GM12878 (cell line): Measurements from ENCODE around the gene UBAC2. TPM values are rescaled to one million over a fixed set of nuclear protein-coding genes. Genes with fewer than 3 reads are reported as not detected.

Source experiments
- BACH1 ChIP-seq: fragments of 450-650 bp; IDR thresholded peaks from 2 replicates; pipeline ENCODE4 v1.6.1; 2017; ENCODE audit warnings: mild to moderate bottlenecking, borderline replicate concordance
- DPF2 ChIP-seq: fragments of 450-650 bp; IDR thresholded peaks from 2 replicates; pipeline ENCODE4 v1.6.1; 2017; ENCODE audit warnings: mild to moderate bottlenecking
- HDAC6 ChIP-seq: fragments of 200-600 bp; sonication (generic); IDR thresholded peaks from one replicate; pipeline ENCODE4 v1.8.0; 2017; ENCODE audit warnings: antibody characterized with exemption; ENCODE audit not compliant: unreplicated experiment
- IRF4 ChIP-seq: IDR thresholded peaks from 2 replicates; pipeline ENCODE4 v1.6.1; 2011; ENCODE audit warnings: low read depth, low read length
- MEF2A ChIP-seq: IDR thresholded peaks from 2 replicates; pipeline ENCODE4 v1.6.1; 2011; ENCODE audit warnings: low read depth, mild to moderate bottlenecking, low read length, moderate library complexity; ENCODE audit not compliant: insufficient read depth
- MEF2B ChIP-seq: fragments of 450-650 bp; IDR thresholded peaks from 2 replicates; pipeline ENCODE4 v1.6.1; 2018; ENCODE audit warnings: mild to moderate bottlenecking, moderate library complexity; ENCODE audit not compliant: partially characterized antibody, poor library complexity, severe bottlenecking
- MTA2 ChIP-seq: fragments of 450-650 bp; IDR thresholded peaks from 2 replicates; pipeline ENCODE4 v1.6.1; 2016; ENCODE audit warnings: low read depth, mild to moderate bottlenecking, moderate library complexity
- MTA3 ChIP-seq: IDR thresholded peaks from 2 replicates; pipeline ENCODE4 v1.6.1; 2012; ENCODE audit warnings: low read length, inconsistent platforms, borderline replicate concordance
- NBN ChIP-seq: fragments of 450-650 bp; IDR thresholded peaks from 2 replicates; pipeline ENCODE4 v1.6.1; 2016
- NFIC ChIP-seq: IDR thresholded peaks from 2 replicates; pipeline ENCODE4 v1.6.1; 2012; ENCODE audit warnings: low read depth, mild to moderate bottlenecking, inconsistent platforms, low read length, moderate library complexity
- NFYB ChIP-seq: IDR thresholded peaks from 2 replicates; pipeline ENCODE4 v1.6.1; 2011; ENCODE audit warnings: low read depth, mild to moderate bottlenecking, low read length, improper control_type of control experiment, moderate library complexity; ENCODE audit not compliant: insufficient read depth
- RCOR1 ChIP-seq: conservative IDR thresholded peaks from 2 replicates; pipeline ENCODE4 v1.6.1; 2012; ENCODE audit warnings: low read depth, low read length, improper control_type of control experiment
- REST ChIP-seq: IDR thresholded peaks from 2 replicates; pipeline ENCODE4 v1.6.1; 2012; ENCODE audit warnings: mild to moderate bottlenecking, low read depth, low read length
- RUNX3 ChIP-seq: IDR thresholded peaks from 2 replicates; pipeline ENCODE4 v1.6.1; 2012; ENCODE audit warnings: low read length, inconsistent platforms
- SRF ChIP-seq, 2 experiments: IDR thresholded peaks; 2 replicates each; pipeline ENCODE4 v1.6.1; 2011; ENCODE audit warnings: low read depth in 2 of 2, low read length in 2 of 2, mild to moderate bottlenecking in 1 of 2, moderate library complexity in 1 of 2
- TAF1 ChIP-seq: IDR thresholded peaks from 2 replicates; pipeline ENCODE4 v1.6.1; 2011; ENCODE audit warnings: mild to moderate bottlenecking, low read depth, low read length, borderline replicate concordance
- ZBED1 ChIP-seq: IDR thresholded peaks from 2 replicates; pipeline ENCODE4 v1.6.1; 2016; ENCODE audit warnings: borderline replicate concordance
- polyA plus RNA-seq, 11 experiments: library from polyadenylated mRNA; depleted of rRNA in 4 of 11; unstranded in 6 of 11; stranded (reverse) in 5 of 11; fragments of >200 nt; fragmentation: Nextera tagmentation in 4 of 11; fragmentation: Illumina TruSeq in 1 of 11; extraction: Ambion mirVana in 4 of 11; extraction: Trizol in 1 of 11; gene quantifications; 1 replicate in 1 of 11; 2 replicates in 10 of 11; pipeline versions ENCODE4 v1.2.1 to v1.2.3, GENCODE V29; 2011 to 2016; ENCODE audit warnings: inconsistent platforms in 2 of 11, missing spikeins in 2 of 11, low read depth in 1 of 11
- total RNA-seq, 4 experiments: library from RNA; depleted of rRNA in 3 of 4; stranded (reverse); fragments of >200 nt in 3 of 4; fragmentation: Illumina TruSeq in 1 of 4; extraction: Trizol in 1 of 4; gene quantifications; 2 replicates each; pipeline versions ENCODE4 v1.2.1 to v1.2.3, GENCODE V29; 2013 to 2021
- TF ChIP-seq, protein P1 (sequence below): fragments of 450-650 bp; IDR thresholded peaks from 2 replicates; pipeline ENCODE4 v1.6.1; 2016; ENCODE audit warnings: mild to moderate bottlenecking, moderate library complexity, borderline replicate concordance
- TF ChIP-seq, protein P2 (sequence below): IDR thresholded peaks from 2 replicates; pipeline ENCODE4 v1.6.1; 2012; ENCODE audit warnings: improper control_type of control experiment, low read depth, low read length; ENCODE audit not compliant: insufficient replicate concordance

The UBAC2 gene
- total and polyA plus RNA-seq, 10 of the 15 experiments (the other 5 are each of a cell fraction or from before 2014, with no cell fraction given): 3.0 to 54.6 (median 17.4) TPM

- TF ChIP-seq HDAC6 (no peak), MTA3 (peak; percentile 34; the same call in 1 of the 2 replicates), RCOR1 (0 out of 2 replicates have a peak, but pooled peaks have one; percentile 91), SRF (IDR thresholded peaks at IDR 0.05; ENCODE audit: low read depth in 2 of 2, low read length in 2 of 2) (peak in 1 of 2 experiments; percentile 84; a peak in 2 of 4 replicates), NFYB (0 out of 2 replicates have a peak, but pooled peaks have one; percentile 17), NBN (no peak), TAF1 (no peak), MTA2 (peak; percentile 80; the same call in 1 of the 2 replicates), NFIC (peak; percentile 54), MEF2B (peak; percentile 69), DPF2 (peak; percentile 79), BACH1 (no peak), REST (no peak), RUNX3 (peak; percentile 81), MEF2A (peak; percentile 82; the same call in 1 of the 2 replicates), ZBED1 (no peak), IRF4 (peak; percentile 91)
- TF ChIP-seq, protein P1, sequence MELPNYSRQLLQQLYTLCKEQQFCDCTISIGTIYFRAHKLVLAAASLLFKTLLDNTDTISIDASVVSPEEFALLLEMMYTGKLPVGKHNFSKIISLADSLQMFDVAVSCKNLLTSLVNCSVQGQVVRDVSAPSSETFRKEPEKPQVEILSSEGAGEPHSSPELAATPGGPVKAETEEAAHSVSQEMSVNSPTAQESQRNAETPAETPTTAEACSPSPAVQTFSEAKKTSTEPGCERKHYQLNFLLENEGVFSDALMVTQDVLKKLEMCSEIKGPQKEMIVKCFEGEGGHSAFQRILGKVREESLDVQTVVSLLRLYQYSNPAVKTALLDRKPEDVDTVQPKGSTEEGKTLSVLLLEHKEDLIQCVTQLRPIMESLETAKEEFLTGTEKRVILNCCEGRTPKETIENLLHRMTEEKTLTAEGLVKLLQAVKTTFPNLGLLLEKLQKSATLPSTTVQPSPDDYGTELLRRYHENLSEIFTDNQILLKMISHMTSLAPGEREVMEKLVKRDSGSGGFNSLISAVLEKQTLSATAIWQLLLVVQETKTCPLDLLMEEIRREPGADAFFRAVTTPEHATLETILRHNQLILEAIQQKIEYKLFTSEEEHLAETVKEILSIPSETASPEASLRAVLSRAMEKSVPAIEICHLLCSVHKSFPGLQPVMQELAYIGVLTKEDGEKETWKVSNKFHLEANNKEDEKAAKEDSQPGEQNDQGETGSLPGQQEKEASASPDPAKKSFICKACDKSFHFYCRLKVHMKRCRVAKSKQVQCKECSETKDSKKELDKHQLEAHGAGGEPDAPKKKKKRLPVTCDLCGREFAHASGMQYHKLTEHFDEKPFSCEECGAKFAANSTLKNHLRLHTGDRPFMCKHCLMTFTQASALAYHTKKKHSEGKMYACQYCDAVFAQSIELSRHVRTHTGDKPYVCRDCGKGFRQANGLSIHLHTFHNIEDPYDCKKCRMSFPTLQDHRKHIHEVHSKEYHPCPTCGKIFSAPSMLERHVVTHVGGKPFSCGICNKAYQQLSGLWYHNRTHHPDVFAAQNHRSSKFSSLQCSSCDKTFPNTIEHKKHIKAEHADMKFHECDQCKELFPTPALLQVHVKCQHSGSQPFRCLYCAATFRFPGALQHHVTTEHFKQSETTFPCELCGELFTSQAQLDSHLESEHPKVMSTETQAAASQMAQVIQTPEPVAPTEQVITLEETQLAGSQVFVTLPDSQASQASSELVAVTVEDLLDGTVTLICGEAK: no peak; the same call in 1 of the 2 replicates
- TF ChIP-seq, protein P2, sequence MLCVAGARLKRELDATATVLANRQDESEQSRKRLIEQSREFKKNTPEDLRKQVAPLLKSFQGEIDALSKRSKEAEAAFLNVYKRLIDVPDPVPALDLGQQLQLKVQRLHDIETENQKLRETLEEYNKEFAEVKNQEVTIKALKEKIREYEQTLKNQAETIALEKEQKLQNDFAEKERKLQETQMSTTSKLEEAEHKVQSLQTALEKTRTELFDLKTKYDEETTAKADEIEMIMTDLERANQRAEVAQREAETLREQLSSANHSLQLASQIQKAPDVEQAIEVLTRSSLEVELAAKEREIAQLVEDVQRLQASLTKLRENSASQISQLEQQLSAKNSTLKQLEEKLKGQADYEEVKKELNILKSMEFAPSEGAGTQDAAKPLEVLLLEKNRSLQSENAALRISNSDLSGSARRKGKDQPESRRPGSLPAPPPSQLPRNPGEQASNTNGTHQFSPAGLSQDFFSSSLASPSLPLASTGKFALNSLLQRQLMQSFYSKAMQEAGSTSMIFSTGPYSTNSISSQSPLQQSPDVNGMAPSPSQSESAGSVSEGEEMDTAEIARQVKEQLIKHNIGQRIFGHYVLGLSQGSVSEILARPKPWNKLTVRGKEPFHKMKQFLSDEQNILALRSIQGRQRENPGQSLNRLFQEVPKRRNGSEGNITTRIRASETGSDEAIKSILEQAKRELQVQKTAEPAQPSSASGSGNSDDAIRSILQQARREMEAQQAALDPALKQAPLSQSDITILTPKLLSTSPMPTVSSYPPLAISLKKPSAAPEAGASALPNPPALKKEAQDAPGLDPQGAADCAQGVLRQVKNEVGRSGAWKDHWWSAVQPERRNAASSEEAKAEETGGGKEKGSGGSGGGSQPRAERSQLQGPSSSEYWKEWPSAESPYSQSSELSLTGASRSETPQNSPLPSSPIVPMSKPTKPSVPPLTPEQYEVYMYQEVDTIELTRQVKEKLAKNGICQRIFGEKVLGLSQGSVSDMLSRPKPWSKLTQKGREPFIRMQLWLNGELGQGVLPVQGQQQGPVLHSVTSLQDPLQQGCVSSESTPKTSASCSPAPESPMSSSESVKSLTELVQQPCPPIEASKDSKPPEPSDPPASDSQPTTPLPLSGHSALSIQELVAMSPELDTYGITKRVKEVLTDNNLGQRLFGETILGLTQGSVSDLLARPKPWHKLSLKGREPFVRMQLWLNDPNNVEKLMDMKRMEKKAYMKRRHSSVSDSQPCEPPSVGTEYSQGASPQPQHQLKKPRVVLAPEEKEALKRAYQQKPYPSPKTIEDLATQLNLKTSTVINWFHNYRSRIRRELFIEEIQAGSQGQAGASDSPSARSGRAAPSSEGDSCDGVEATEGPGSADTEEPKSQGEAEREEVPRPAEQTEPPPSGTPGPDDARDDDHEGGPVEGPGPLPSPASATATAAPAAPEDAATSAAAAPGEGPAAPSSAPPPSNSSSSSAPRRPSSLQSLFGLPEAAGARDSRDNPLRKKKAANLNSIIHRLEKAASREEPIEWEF: no peak
Observed at GRCh38 chr13:99258946-99259345, 58.3 kb downstream of the UBAC2 start (continued).
